A673 (cell line): ENCODE data around the gene BCAT1.

Experiments
- EZH2 ChIP-seq: fragments of 200-600 bp; sonication (generic); IDR thresholded peaks from 2 replicates; pipeline ENCODE4 v1.6.1; 2017; ENCODE audit warnings: borderline replicate concordance, low read depth, mild to moderate bottlenecking, mixed read lengths, antibody characterized with exemption, low read length; ENCODE audit not compliant: poor library complexity, severe bottlenecking
- TF ChIP-seq, protein P1 (sequence below): fragments of 300-800, 200-600 bp; sonication (generic); conservative IDR thresholded peaks from 2 replicates; pipeline ENCODE4 v1.5.1; 2017; ENCODE audit warnings: low read depth, mild to moderate bottlenecking, antibody characterized with exemption, low read length, moderate library complexity, mixed read lengths

DNA sequence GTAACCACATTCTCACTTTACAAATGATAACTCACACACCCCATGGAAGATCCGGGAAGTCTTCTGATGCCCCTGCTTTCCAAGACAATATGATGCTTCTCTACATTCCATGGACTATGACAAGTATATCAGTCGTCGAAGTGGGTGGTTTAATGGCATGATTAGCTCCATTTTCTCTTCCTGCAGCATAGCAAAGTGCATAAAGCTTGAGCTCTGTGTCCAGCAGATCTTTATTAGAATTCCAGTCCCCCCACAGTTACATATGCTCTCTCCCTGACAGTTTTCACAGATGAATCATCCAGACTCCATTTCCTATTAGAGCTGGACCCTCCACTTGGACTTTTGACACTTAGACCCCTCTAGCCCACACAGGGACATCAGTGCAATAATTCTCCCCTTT lies 174.9 kb downstream of the BCAT1 start:
- TF ChIP-seq, protein P1, sequence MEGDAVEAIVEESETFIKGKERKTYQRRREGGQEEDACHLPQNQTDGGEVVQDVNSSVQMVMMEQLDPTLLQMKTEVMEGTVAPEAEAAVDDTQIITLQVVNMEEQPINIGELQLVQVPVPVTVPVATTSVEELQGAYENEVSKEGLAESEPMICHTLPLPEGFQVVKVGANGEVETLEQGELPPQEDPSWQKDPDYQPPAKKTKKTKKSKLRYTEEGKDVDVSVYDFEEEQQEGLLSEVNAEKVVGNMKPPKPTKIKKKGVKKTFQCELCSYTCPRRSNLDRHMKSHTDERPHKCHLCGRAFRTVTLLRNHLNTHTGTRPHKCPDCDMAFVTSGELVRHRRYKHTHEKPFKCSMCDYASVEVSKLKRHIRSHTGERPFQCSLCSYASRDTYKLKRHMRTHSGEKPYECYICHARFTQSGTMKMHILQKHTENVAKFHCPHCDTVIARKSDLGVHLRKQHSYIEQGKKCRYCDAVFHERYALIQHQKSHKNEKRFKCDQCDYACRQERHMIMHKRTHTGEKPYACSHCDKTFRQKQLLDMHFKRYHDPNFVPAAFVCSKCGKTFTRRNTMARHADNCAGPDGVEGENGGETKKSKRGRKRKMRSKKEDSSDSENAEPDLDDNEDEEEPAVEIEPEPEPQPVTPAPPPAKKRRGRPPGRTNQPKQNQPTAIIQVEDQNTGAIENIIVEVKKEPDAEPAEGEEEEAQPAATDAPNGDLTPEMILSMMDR: no peak
- TF ChIP-seq EZH2: no peak
